Transverse colon (tissue), 4 donors: ENCODE measurements around the gene ARMC2. TPM values are rescaled to one million over a fixed set of nuclear protein-coding genes. Genes with fewer than 3 reads are reported as not detected.
A peak's percentile ranks its signal among the peaks of the same experiment; 100 is the strongest.

Experiments
- DNase-seq: peaks from one replicate; pipeline ENCODE4 v3.0.0-alpha.2; 2019
- H3K27ac ChIP-seq, 4 donors: fragments of 200-600 bp; sonication (generic); 2 replicates each; pipeline ENCODE4 v1.5.1; 2016 to 2018; ENCODE audit warnings: inconsistent platforms in 4 of 4
- H3K27me3 ChIP-seq: fragments of 200-600 bp; sonication (generic); 2 replicates; pipeline ENCODE4 v1.5.1; 2017; ENCODE audit warnings: inconsistent platforms
- H3K36me3 ChIP-seq, 4 donors: fragments of 200-600 bp; sonication (generic); 2 replicates each; pipeline ENCODE4 v1.5.1; 2017 to 2019; ENCODE audit warnings: inconsistent platforms in 4 of 4
- H3K4me1 ChIP-seq, 4 donors: fragments of 200-600 bp; sonication (generic); 2 replicates each; pipeline ENCODE4 v1.5.1; 2017 to 2020; ENCODE audit warnings: inconsistent platforms in 4 of 4
- H3K4me3 ChIP-seq, 4 donors: fragments of 200-600 bp; sonication (generic); 1 replicate in 1 of 4; 2 replicates in 3 of 4; pipeline versions ENCODE4 v1.5.1 to v1.6.1; 2017 to 2019; ENCODE audit warnings: inconsistent platforms in 4 of 4
- H3K9me3 ChIP-seq, 2 donors: fragments of 200-600 bp; sonication (generic); 2 replicates each; pipeline ENCODE4 v1.5.1; 2017 to 2019; ENCODE audit warnings: inconsistent platforms in 2 of 2
- EP300 ChIP-seq: sonication (generic); formaldehyde crosslinking; IDR thresholded peaks from one replicate; pipeline ENCODE4 v1.6.1; 2017; ENCODE audit warnings: antibody characterized with exemption, low read depth
- POLR2A ChIP-seq: fragments of 450-650 bp; IDR thresholded peaks from one replicate; pipeline ENCODE4 v1.6.1; 2016; ENCODE audit warnings: antibody characterized with exemption, mild to moderate bottlenecking, moderate library complexity
- POLR2AphosphoS5 ChIP-seq, 3 donors: sonication (generic); formaldehyde crosslinking; IDR thresholded peaks; one replicate each; pipeline ENCODE4 v1.6.1; 2016; ENCODE audit warnings: antibody characterized with exemption in 3 of 3
- WGBS, 2 donors: methylation state at CpG; one replicate each; pipeline ENCODE4 v1.1.5; 2018; ENCODE audit warnings: low coverage in 1 of 2; 5-methylcytosine and 5-hydroxymethylcytosine counted together
- in situ Hi-C, 4 donors: fragments of 200-750 bp; cut with MboI; loops; one replicate each; pipeline versions ENCODE4 v1.15.0 to v1.15.1; 2017; ENCODE audit warnings: low sequenced_read_pairs in 3 of 4, low pct_ligation_motif_present in 1 of 4, low pct_unique_long_range_greater_than_20kb in 1 of 4
- intact Hi-C: fragments of 100-400 bp; cut with DNase I; formaldehyde crosslinking; loops from one replicate; pipeline ENCODE4 v1.15.1; 2023; ENCODE audit warnings: low total_unique reads
- total RNA-seq, 4 donors: library from RNA; depleted of rRNA; stranded (reverse); fragments of >200 nt; gene quantifications; one replicate each; pipeline ENCODE4 v1.1.0, GENCODE V29; 2016
- TF ChIP-seq, protein P1 (sequence below), 5 experiments: fragments of 200-600 bp in 3 of 5; fragments of 450-650 bp in 2 of 5; sonication (generic) in 3 of 5; IDR thresholded peaks; 1 replicate in 2 of 5; 2 replicates in 3 of 5; pipeline ENCODE4 v1.5.1; 2016 to 2017; ENCODE audit warnings: antibody characterized with exemption in 5 of 5, inconsistent platforms in 3 of 5, mild to moderate bottlenecking in 2 of 5, moderate library complexity in 1 of 5

The ARMC2 gene
- total RNA-seq, 4 donors from 2014 or later = 2.0 to 7.5 (median 3.0) TPM

DNA sequence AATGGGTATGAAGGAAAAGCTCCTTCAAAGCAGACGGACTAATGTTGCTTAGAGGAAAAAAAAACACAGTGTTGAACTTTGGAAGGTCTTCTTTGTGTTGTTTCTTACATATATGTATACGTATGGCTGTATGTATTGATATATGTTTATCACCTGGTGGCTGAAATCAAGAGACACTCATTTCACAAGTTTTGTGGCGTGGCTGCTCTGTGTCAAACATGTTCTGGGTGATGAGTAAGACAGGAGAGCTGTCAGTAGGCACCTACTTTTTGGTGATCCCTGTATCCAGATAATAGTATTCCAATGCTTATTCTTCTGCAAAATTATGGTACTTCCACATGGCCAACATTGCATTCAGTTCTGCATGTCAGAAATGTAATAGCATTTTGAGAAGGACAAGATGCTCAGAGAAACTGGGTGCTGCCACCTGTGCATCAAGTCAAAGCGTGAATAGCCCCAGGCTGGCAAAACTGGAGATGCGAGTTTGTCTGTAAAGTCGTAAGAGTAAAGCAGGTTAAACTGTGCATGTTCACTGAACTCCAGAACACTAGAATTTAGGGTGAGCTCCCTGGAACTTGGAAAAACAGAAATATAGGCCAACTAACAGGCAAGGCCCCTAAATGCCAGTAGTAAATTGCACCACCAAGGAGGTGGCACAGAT is 67.9 kb downstream of the ARMC2 start:
- Histone ChIP-seq H3K27me3 (no peaks in the 10 kb centered on the region), H3K36me3 (no peaks in the 10 kb centered on the region), H3K4me3 (no peak overlapping the region), H3K9me3 (no peaks in the 10 kb centered on the region), H3K4me1 (peaks cover 0 to 9% (median 0%) of the 10 kb centered on the region in 4 donors), H3K27ac (no peak overlapping the region)
- in situ Hi-C loops = loop anchor here in 1 of 4 donors (25.0 kb wide), 1 partner anchor 146 kb away; no protein-coding TSS in a partner anchor
- WGBS, 2 donors = 85 to 90% methylated on average over 5 to 6 of the region's 6 CpGs
- intact Hi-C loops = no loop called here
- no peak for TF ChIP-seq EP300
- TF ChIP-seq, protein P1, sequence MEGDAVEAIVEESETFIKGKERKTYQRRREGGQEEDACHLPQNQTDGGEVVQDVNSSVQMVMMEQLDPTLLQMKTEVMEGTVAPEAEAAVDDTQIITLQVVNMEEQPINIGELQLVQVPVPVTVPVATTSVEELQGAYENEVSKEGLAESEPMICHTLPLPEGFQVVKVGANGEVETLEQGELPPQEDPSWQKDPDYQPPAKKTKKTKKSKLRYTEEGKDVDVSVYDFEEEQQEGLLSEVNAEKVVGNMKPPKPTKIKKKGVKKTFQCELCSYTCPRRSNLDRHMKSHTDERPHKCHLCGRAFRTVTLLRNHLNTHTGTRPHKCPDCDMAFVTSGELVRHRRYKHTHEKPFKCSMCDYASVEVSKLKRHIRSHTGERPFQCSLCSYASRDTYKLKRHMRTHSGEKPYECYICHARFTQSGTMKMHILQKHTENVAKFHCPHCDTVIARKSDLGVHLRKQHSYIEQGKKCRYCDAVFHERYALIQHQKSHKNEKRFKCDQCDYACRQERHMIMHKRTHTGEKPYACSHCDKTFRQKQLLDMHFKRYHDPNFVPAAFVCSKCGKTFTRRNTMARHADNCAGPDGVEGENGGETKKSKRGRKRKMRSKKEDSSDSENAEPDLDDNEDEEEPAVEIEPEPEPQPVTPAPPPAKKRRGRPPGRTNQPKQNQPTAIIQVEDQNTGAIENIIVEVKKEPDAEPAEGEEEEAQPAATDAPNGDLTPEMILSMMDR (IDR thresholded peaks at IDR 0.05) = no peak
- TF ChIP-seq POLR2A = no peak
- no peak for TF ChIP-seq POLR2AphosphoS5 (IDR thresholded peaks at IDR 0.05)
- no peak for DNase-seq

DNA sequence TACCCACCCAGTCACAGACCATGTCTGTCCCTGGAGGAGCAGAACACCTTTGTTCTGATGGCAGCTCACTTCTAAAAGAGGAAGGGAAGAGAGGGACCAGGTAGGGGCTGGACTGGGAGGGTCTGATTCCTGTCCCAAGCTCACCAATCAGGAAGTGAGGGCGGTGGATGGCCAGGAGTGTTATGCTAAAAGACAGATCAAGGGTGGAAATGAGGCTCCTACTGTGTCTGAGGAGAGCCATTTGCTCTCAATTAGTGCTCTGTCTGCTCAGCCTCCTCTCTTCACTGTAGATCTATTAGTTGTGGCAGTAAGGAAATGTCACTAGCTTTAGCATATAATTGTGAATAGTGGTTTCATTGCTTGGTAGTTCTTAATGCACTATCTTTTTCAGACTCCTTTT is 72.5 kb downstream of the ARMC2 start:
- Histone ChIP-seq H3K4me3 (no peak overlapping the region), H3K9me3 (no peaks in the 10 kb centered on the region), H3K36me3 (no peaks in the 10 kb centered on the region), H3K4me1 (peaks cover 0 to 13% (median 2%) of the 10 kb centered on the region in 4 donors), H3K27ac (peak overlapping the region in 2 of 4 donors; percentile 39 to 58), H3K27me3 (no peaks in the 10 kb centered on the region)
- intact Hi-C loops (no loop called here), in situ Hi-C loops (loop anchor here in 1 of 4 donors (25.0 kb wide), 1 partner anchor 142 kb away; no protein-coding TSS in a partner anchor)
- WGBS, 2 donors = 67 to 86% methylated on average over 1 of the region's 1 CpG
- no peak for DNase-seq
- no peak for TF ChIP-seq POLR2AphosphoS5 (IDR thresholded peaks at IDR 0.05)
- TF ChIP-seq POLR2A = no peak
- TF ChIP-seq, protein P1 (IDR thresholded peaks at IDR 0.05) = no peak
- TF ChIP-seq EP300 = no peak

DNA sequence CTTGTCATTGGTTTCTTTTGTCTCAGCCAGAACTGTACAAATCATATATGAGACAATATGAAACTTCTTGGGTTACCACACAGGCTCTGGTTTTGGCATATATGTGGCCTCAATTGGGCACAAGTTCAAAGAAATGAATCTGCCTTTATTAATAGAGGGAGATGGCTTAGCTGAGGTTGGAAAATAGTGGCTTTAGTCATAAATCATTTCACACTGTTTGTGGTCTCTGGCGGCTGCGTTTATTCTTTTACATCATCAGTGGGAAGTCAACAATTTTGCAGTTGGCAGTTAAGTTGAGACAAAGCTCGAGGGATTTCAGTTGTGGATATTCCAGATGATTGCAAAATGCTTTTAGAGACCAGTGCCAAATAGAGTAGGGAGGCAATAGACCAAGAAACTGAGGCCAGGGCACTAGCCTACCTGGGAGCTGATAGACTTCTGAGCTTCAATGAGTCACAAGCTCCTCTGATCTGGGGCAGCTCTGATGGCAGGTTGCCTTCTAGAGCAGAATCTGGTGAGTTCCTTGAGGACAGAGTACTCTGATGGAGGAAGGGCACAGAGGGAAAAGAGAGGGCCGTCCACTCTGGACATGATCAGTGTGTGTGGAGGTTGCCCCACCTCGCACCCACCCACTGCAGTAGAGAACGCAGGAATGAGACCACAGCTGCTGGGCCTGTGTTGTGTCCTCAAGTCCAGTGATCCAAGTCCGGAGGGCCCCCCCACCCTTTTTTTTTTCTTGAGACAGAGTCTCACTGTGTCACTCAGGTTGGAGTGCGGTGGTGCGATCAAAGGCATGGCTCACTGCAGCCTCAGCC is 73.5 kb downstream of the ARMC2 start:
- peaks cover 0 to 13% (median 2%) of the 10 kb centered on the region in 4 donors for H3K4me1 ChIP-seq
- 55 to 71% methylated on average over 6 to 9 of the region's 9 CpGs for WGBS, 2 donors
- intact Hi-C loops (no loop called here), in situ Hi-C loops (loop anchor here in 1 of 4 donors (25.0 kb wide), 1 partner anchor 141 kb away; no protein-coding TSS in a partner anchor)
- H3K4me3 ChIP-seq = no peak overlapping the region
- H3K36me3 ChIP-seq = no peaks in the 10 kb centered on the region
- TF ChIP-seq, protein P1 (IDR thresholded peaks at IDR 0.05) = no peak
- TF ChIP-seq EP300 = no peak
- no peak for TF ChIP-seq POLR2A
- TF ChIP-seq POLR2AphosphoS5 (IDR thresholded peaks at IDR 0.05) = peak; percentile 29 to 76 (median 62)
- H3K9me3 ChIP-seq = no peaks in the 10 kb centered on the region
- no peaks in the 10 kb centered on the region for H3K27me3 ChIP-seq
- no peak for DNase-seq
- peak overlapping the region in 3 of 4 donors; percentile 12 to 58 (median 39) for H3K27ac ChIP-seq

DNA sequence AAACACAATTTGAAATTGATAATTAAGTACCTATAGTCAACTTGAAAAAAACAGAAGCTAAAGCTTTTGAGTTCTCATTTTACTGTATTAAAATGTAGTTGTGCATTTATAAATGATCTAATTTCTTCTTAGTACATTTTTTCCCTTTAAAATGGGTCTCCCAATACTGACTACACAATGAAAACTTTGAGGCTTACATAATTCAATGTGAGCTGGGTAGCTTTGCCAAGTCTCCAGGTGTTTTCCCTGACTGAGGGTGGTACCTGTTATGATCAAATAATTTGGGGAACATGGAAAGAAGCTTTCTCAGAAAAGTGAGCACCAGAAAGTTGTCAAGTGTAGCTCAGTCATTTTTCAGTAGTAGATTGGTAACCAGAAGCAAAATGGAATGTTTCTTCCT is 74.3 kb downstream of the ARMC2 start:
- Histone ChIP-seq H3K4me1 (peaks cover 0 to 13% (median 2%) of the 10 kb centered on the region in 4 donors), H3K9me3 (no peaks in the 10 kb centered on the region), H3K27me3 (no peaks in the 10 kb centered on the region), H3K4me3 (no peak overlapping the region), H3K27ac (peak overlapping the region in 2 of 4 donors; percentile 19 to 58), H3K36me3 (no peaks in the 10 kb centered on the region)
- no peak for TF ChIP-seq POLR2AphosphoS5 (IDR thresholded peaks at IDR 0.05)
- DNase-seq = no peak
- intact Hi-C loops = no loop called here
- in situ Hi-C loops = loop anchor here in 1 of 4 donors (25.0 kb wide), 1 partner anchor 140 kb away; no protein-coding TSS in a partner anchor
